HepG2 (cell line): ENCODE data around the gene RAB8A. TPM values are rescaled to one million over a fixed set of nuclear protein-coding genes. Genes with fewer than 3 reads are reported as not detected.

Experiments
- ETV5 ChIP-seq: IDR thresholded peaks from 2 replicates; pipeline ENCODE4 v1.6.1; 2018; ENCODE audit warnings: missing biosample characterization, missing genetic modification reagents, inconsistent platforms, borderline replicate concordance
- EZH2 ChIP-seq: conservative IDR thresholded peaks from 2 replicates; pipeline ENCODE4 v1.6.1; 2012; ENCODE audit warnings: mild to moderate bottlenecking, low read depth, low read length, moderate library complexity
- GABPB1 ChIP-seq: IDR thresholded peaks from 2 replicates; pipeline ENCODE4 v1.6.1; 2016; ENCODE audit warnings: mild to moderate bottlenecking, missing genetic modification reagents, moderate library complexity, missing compliant biosample characterization
- KLF12 ChIP-seq: sonication (generic); formaldehyde crosslinking; IDR thresholded peaks from 2 replicates; pipeline ENCODE4 v1.4.0; 2020; ENCODE audit warnings: missing genetic modification reagents, borderline replicate concordance
- MAX ChIP-seq: IDR thresholded peaks from 2 replicates; pipeline ENCODE4 v1.6.1; 2012; ENCODE audit warnings: inconsistent platforms
- NFKB2 ChIP-seq: sonication (generic); formaldehyde crosslinking; IDR thresholded peaks from 2 replicates; pipeline ENCODE4 v1.4.0; 2020; ENCODE audit warnings: missing genetic modification reagents, borderline replicate concordance
- PATZ1 ChIP-seq: sonication (generic); formaldehyde crosslinking; IDR thresholded peaks from 2 replicates; pipeline ENCODE4 v1.4.0; 2020; ENCODE audit warnings: missing genetic modification reagents
- PBX2 ChIP-seq: IDR thresholded peaks from 2 replicates; pipeline ENCODE4 v1.6.1; 2016; ENCODE audit warnings: control low read depth
- TIGD3 ChIP-seq: sonication (generic); formaldehyde crosslinking; IDR thresholded peaks from 2 replicates; pipeline ENCODE4 v1.5.1; 2020; ENCODE audit warnings: mild to moderate bottlenecking, missing genetic modification reagents, borderline replicate concordance
- USF2 ChIP-seq, 2 experiments: sonication (generic) in 1 of 2; formaldehyde crosslinking in 1 of 2; IDR thresholded peaks; 2 replicates each; pipeline versions ENCODE4 v1.5.1 to v1.6.1; 2011 to 2020; ENCODE audit warnings: borderline replicate concordance in 1 of 2, low read depth in 1 of 2, low read length in 1 of 2, mild to moderate bottlenecking in 1 of 2, missing genetic modification reagents in 1 of 2, moderate library complexity in 1 of 2
- ZNF362 ChIP-seq: sonication (generic); formaldehyde crosslinking; IDR thresholded peaks from 2 replicates; pipeline ENCODE4 v1.4.0; 2020; ENCODE audit warnings: missing genetic modification reagents, mild to moderate bottlenecking, borderline replicate concordance
- ZNF672 ChIP-seq: sonication (generic); formaldehyde crosslinking; IDR thresholded peaks from 2 replicates; pipeline ENCODE4 v1.8.1; 2022; ENCODE audit warnings: missing genetic modification reagents
- ZNF687 ChIP-seq: sonication (generic); formaldehyde crosslinking; IDR thresholded peaks from 2 replicates; pipeline ENCODE4 v1.5.1; 2020; ENCODE audit warnings: mild to moderate bottlenecking, missing genetic modification reagents, moderate library complexity
- ZNF709 ChIP-seq: sonication (generic); formaldehyde crosslinking; IDR thresholded peaks from 2 replicates; pipeline ENCODE4 v1.5.0; 2020; ENCODE audit warnings: mild to moderate bottlenecking, missing genetic modification reagents
- polyA plus RNA-seq, 8 experiments: library from polyadenylated mRNA; depleted of rRNA in 3 of 8; stranded (reverse) in 7 of 8; unstranded in 1 of 8; fragments of >200 nt; fragmentation: Illumina TruSeq in 4 of 8; extraction: Trizol in 4 of 8; gene quantifications; 2 replicates each; pipeline versions ENCODE4 v1.2.1 to v1.2.3, GENCODE V29; 2011 to 2016; ENCODE audit warnings: low read depth in 4 of 8, missing spikeins in 1 of 8, mixed read lengths in 1 of 8; ENCODE audit not compliant: insufficient read depth in 1 of 8
- total RNA-seq, 5 experiments: library from RNA; depleted of rRNA; stranded (reverse); fragments of >200 nt; fragmentation: Illumina TruSeq; extraction: Trizol; gene quantifications; 2 replicates each; pipeline ENCODE4 v1.2.3, GENCODE V29; 2016; ENCODE audit warnings: low read depth in 1 of 5

The RAB8A gene
- total and polyA plus RNA-seq, 2 of the 13 experiments (the other 11 are each of a cell fraction or from before 2014, with no cell fraction given), result 36.7 to 45.0 TPM

GRCh38 chr19:16070366-16070990 is 41.2 kb upstream of the RAB8A start (continued):
- TF ChIP-seq ZNF362 (CRISPR knock-in tag) (peak; percentile 31; the same call in 1 of the 2 replicates), ZNF709 (CRISPR knock-in tag) (no peak), ETV5 (CRISPR knock-in tag) (peak; percentile 72; the same call in 1 of the 2 replicates), MAX (0 out of 2 replicates have a peak, but pooled peaks have one; percentile 24), ZNF672 (CRISPR knock-in tag) (no peak), TIGD3 (CRISPR knock-in tag) (no peak), ZNF687 (CRISPR knock-in tag) (peak; percentile 85), NFKB2 (CRISPR knock-in tag) (0 out of 2 replicates have a peak, but pooled peaks have one; percentile 25), GABPB1 (CRISPR knock-in tag) (peak; percentile 49; the same call in 1 of the 2 replicates), KLF12 (CRISPR knock-in tag) (0 out of 2 replicates have a peak, but pooled peaks have one; percentile 21), PBX2 (no peak), EZH2 (no peak), USF2 (IDR thresholded peaks at IDR 0.05; ENCODE audit: low read depth, low read length) (no peak), USF2 (CRISPR knock-in tag; IDR thresholded peaks at IDR 0.05; ENCODE audit: borderline replicate concordance) (no peak), PATZ1 (CRISPR knock-in tag) (peak; percentile 64)
